ENCODE data around the gene UBE2QL1. TPM values are rescaled to one million over a fixed set of nuclear protein-coding genes. Genes with fewer than 3 reads are reported as not detected.

Gene UBE2QL1
- total RNA-seq, 1 donor, result under 0.01 TPM

- no peak overlapping the region for H3K4me3 ChIP-seq (ENCODE audit: insufficient read depth, low read length)
- H4K20me1 ChIP-seq (ENCODE audit: insufficient read depth, low read length), result no peaks in the 10 kb centered on the region
- no peak overlapping the region for H2AFZ ChIP-seq (ENCODE audit: low read length)
- no peaks in the 10 kb centered on the region for H3K27me3 ChIP-seq (ENCODE audit: insufficient read depth, low read length)
- TF ChIP-seq CTCF (IDR thresholded peaks at IDR 0.05; ENCODE audit: extremely low read depth, low read depth, low read length), result no peak
- no peaks in the 10 kb centered on the region for H3K79me2 ChIP-seq (ENCODE audit: insufficient read depth, low read length)
- DNase-seq (ENCODE audit: insufficient read length, low spot score, missing footprints), result no peak
- H3K4me1 ChIP-seq (ENCODE audit: insufficient read depth, low read length), result no peaks in the 10 kb centered on the region
- no peaks in the 10 kb centered on the region for H3K9me3 ChIP-seq (ENCODE audit: low read depth, low read length)
- no peak overlapping the region for H3K4me2 ChIP-seq (ENCODE audit: insufficient read depth, low read length)
- no peak overlapping the region for H3K27ac ChIP-seq (ENCODE audit: low read depth, low read length)
- H3K36me3 ChIP-seq (ENCODE audit: insufficient read depth, low read length), result no peaks in the 10 kb centered on the region
Measured at GRCh38 chr5:6517510-6517909, 68.9 kb downstream of the UBE2QL1 start.

- Histone ChIP-seq H3K4me3 (ENCODE audit: insufficient read depth, low read length) (no peak overlapping the region), H4K20me1 (ENCODE audit: insufficient read depth, low read length) (no peaks in the 10 kb centered on the region), H3K4me2 (ENCODE audit: insufficient read depth, low read length) (no peak overlapping the region), H3K79me2 (ENCODE audit: insufficient read depth, low read length) (no peaks in the 10 kb centered on the region), H3K4me1 (ENCODE audit: insufficient read depth, low read length) (no peaks in the 10 kb centered on the region), H3K9me3 (ENCODE audit: low read depth, low read length) (no peaks in the 10 kb centered on the region), H3K27me3 (ENCODE audit: insufficient read depth, low read length) (no peaks in the 10 kb centered on the region), H2AFZ (ENCODE audit: low read length) (no peak overlapping the region), H3K27ac (ENCODE audit: low read depth, low read length) (no peak overlapping the region), H3K36me3 (ENCODE audit: insufficient read depth, low read length) (no peaks in the 10 kb centered on the region)
- no peak for DNase-seq (ENCODE audit: insufficient read length, low spot score, missing footprints)
- no peak for TF ChIP-seq CTCF (IDR thresholded peaks at IDR 0.05; ENCODE audit: extremely low read depth, low read depth, low read length)
Measured at GRCh38 chr5:6518298-6519057, 69.8 kb downstream of the UBE2QL1 start.

- H4K20me1 ChIP-seq (ENCODE audit: insufficient read depth, low read length), result no peaks in the 10 kb centered on the region
- no peaks in the 10 kb centered on the region for H3K9me3 ChIP-seq (ENCODE audit: low read depth, low read length)
- no peaks in the 10 kb centered on the region for H3K36me3 ChIP-seq (ENCODE audit: insufficient read depth, low read length)
- no peaks in the 10 kb centered on the region for H3K4me1 ChIP-seq (ENCODE audit: insufficient read depth, low read length)
- H3K27me3 ChIP-seq (ENCODE audit: insufficient read depth, low read length), result no peaks in the 10 kb centered on the region
- H2AFZ ChIP-seq (ENCODE audit: low read length), result no peak overlapping the region
- no peak for TF ChIP-seq CTCF (IDR thresholded peaks at IDR 0.05; ENCODE audit: extremely low read depth, low read depth, low read length)
- H3K79me2 ChIP-seq (ENCODE audit: insufficient read depth, low read length), result no peaks in the 10 kb centered on the region
- H3K27ac ChIP-seq (ENCODE audit: low read depth, low read length), result no peak overlapping the region
- no peak overlapping the region for H3K4me2 ChIP-seq (ENCODE audit: insufficient read depth, low read length)
- H3K4me3 ChIP-seq (ENCODE audit: insufficient read depth, low read length), result no peak overlapping the region
- DNase-seq (ENCODE audit: insufficient read length, low spot score, missing footprints), result no peak
Measured at GRCh38 chr5:6520201-6520600, 71.5 kb downstream of the UBE2QL1 start.

- H3K4me1 ChIP-seq (ENCODE audit: insufficient read depth, low read length), result no peaks in the 10 kb centered on the region
- no peak overlapping the region for H3K4me2 ChIP-seq (ENCODE audit: insufficient read depth, low read length)
- no peaks in the 10 kb centered on the region for H4K20me1 ChIP-seq (ENCODE audit: insufficient read depth, low read length)
- no peaks in the 10 kb centered on the region for H3K79me2 ChIP-seq (ENCODE audit: insufficient read depth, low read length)
- no peak overlapping the region for H2AFZ ChIP-seq (ENCODE audit: low read length)
- DNase-seq (ENCODE audit: insufficient read length, low spot score, missing footprints), result no peak
- no peak overlapping the region for H3K27ac ChIP-seq (ENCODE audit: low read depth, low read length)
- no peaks in the 10 kb centered on the region for H3K9me3 ChIP-seq (ENCODE audit: low read depth, low read length)
- H3K27me3 ChIP-seq (ENCODE audit: insufficient read depth, low read length), result no peaks in the 10 kb centered on the region
- TF ChIP-seq CTCF (IDR thresholded peaks at IDR 0.05; ENCODE audit: extremely low read depth, low read depth, low read length), result no peak
- H3K36me3 ChIP-seq (ENCODE audit: insufficient read depth, low read length), result no peaks in the 10 kb centered on the region
- H3K4me3 ChIP-seq (ENCODE audit: insufficient read depth, low read length), result no peak overlapping the region
Measured at GRCh38 chr5:6522331-6522730, 73.7 kb downstream of the UBE2QL1 start.

All from osteoblast (primary cell).